ENCODE data around the gene HDAC4. TPM values are rescaled to one million over a fixed set of nuclear protein-coding genes. Genes with fewer than 3 reads are reported as not detected.

HDAC4 gene
- total and polyA plus RNA-seq, 9 of the 15 experiments (the other 6 are each of a cell fraction or from before 2014, with no cell fraction given): 0.11 to 20.2 (median 4.0) TPM

DNA sequence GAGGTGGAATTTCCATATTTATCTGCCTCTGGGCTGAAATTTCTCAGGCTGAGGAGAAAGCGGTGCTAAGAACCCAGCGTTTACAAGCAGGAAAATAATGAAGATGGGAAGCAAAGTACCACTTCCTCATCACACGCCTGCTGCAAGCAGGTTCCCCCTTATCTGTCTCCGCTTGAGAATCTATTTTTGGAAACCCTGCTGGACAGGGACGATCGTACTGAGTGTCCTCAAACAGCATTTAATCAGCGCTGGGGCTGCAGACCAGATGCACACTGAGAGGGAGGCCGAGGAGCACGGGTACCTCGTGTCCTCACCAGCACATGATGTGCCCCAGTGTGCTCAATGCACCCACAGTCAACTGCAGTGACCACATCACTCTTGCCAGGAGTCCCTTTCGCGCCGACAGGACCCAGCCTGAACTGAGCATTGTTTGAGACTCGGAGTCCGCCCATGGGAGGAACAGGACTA lies 160.4 kb downstream of the HDAC4 start:
- no peaks in the 10 kb centered on the region for H3K9me3 ChIP-seq (replicated peaks; ENCODE audit: control insufficient read depth, insufficient read depth, low read depth, low read length)
- DNase-seq (ENCODE audit: extremely low read depth in 1 of 4, low spot score in 3 of 4) (peak in 2 of 4 experiments; percentile 38 to 57), FAIRE-seq (peak; percentile 76), ATAC-seq (peak; percentile 67)
- no TSS peak for BruUV-seq (replicated peaks)
- no peaks in the 10 kb centered on the region for H3K9me1 ChIP-seq (ENCODE audit: control insufficient read depth, insufficient read depth, low read length)
- peaks cover 4% of the 10 kb centered on the region; the same call in 2 of the 3 replicates for H3K79me2 ChIP-seq (ENCODE audit: control insufficient read depth, insufficient read depth, low read length)
- ChIA-PET POLR2A (no interaction called here), CTCF (ENCODE audit: low intra/inter-chr PET ratio) (no interaction called here)
- no peak overlapping the region for H3K4me3 ChIP-seq
- 0 out of 2 replicates have a peak overlapping the region, but pooled peaks have one; percentile 25 for H3K4me2 ChIP-seq (ENCODE audit: insufficient read depth, low read length)
- peaks cover 17 to 19% of the 10 kb centered on the region in 2 experiments; a peak in 4 of 5 replicates for H3K4me1 ChIP-seq (replicated peaks in 1 of 2; ENCODE audit: control insufficient read depth in 2 of 2, insufficient read depth in 2 of 2, low read length in 2 of 2)
- in situ Hi-C loops (cut with MboI): no loop called here
- no peak overlapping the region for H2AFZ ChIP-seq (ENCODE audit: low read depth, low read length)
- no peaks in the 10 kb centered on the region for H3K27me3 ChIP-seq (ENCODE audit: control insufficient read depth in 2 of 2, insufficient read depth in 2 of 2, low read length in 2 of 2)
- H3K9ac ChIP-seq (ENCODE audit: insufficient read depth in 1 of 2, low read depth in 2 of 2, low read length in 2 of 2): no peak overlapping the region
- WGBS (ENCODE audit: insufficient coverage, low coverage, missing lambda C conversion rate): 29% methylated on average over 15 of the region's 15 CpGs
- no peak overlapping the region for H3K27ac ChIP-seq (ENCODE audit: extremely low read depth, low read depth, low read length)
- H4K20me1 ChIP-seq (replicated peaks; ENCODE audit: control insufficient read depth, insufficient read depth, low read length): peaks cover 16% of the 10 kb centered on the region
- H3K36me3 ChIP-seq (ENCODE audit: control insufficient read depth, insufficient read depth, low read length): no peaks in the 10 kb centered on the region
- intact Hi-C loops (cut with micrococcal nuclease): no loop called here
- TF ChIP-seq ZNF444 (CRISPR knock-in tag; IDR thresholded peaks at IDR 0.05) (no peak), EHMT2 (IDR thresholded peaks at IDR 0.05) (no peak), CC2D1A (IDR thresholded peaks at IDR 0.05) (no peak), MTF1 (CRISPR knock-in tag; IDR thresholded peaks at IDR 0.05; ENCODE audit: borderline replicate concordance) (no peak), ILK (tag; IDR thresholded peaks at IDR 0.05; ENCODE audit: borderline replicate concordance, low read depth) (no peak), MECOM (CRISPR knock-in tag; IDR thresholded peaks at IDR 0.05) (peak; percentile 99), KDM2B (CRISPR knock-in tag; IDR thresholded peaks at IDR 0.05) (no peak), SMAD4 (CRISPR knock-in tag; conservative IDR thresholded peaks at IDR 0.05) (peak; percentile 44; the same call in 1 of the 2 replicates), TCF3 (CRISPR knock-in tag; IDR thresholded peaks at IDR 0.05) (peak; percentile 60), XRCC3 (IDR thresholded peaks at IDR 0.05) (no peak), ZNF165 (CRISPR knock-in tag; IDR thresholded peaks at IDR 0.05; ENCODE audit: borderline replicate concordance) (no peak), ESRRA (IDR thresholded peaks at IDR 0.05; ENCODE audit: borderline replicate concordance, low read depth) (no peak)
- TF ChIP-seq, protein P1, sequence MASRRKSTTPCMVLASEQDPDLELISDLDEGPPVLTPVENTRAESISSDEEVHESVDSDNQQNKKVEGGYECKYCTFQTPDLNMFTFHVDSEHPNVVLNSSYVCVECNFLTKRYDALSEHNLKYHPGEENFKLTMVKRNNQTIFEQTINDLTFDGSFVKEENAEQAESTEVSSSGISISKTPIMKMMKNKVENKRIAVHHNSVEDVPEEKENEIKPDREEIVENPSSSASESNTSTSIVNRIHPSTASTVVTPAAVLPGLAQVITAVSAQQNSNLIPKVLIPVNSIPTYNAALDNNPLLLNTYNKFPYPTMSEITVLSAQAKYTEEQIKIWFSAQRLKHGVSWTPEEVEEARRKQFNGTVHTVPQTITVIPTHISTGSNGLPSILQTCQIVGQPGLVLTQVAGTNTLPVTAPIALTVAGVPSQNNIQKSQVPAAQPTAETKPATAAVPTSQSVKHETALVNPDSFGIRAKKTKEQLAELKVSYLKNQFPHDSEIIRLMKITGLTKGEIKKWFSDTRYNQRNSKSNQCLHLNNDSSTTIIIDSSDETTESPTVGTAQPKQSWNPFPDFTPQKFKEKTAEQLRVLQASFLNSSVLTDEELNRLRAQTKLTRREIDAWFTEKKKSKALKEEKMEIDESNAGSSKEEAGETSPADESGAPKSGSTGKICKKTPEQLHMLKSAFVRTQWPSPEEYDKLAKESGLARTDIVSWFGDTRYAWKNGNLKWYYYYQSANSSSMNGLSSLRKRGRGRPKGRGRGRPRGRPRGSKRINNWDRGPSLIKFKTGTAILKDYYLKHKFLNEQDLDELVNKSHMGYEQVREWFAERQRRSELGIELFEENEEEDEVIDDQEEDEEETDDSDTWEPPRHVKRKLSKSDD (conservative IDR thresholded peaks at IDR 0.05; ENCODE audit: low read length): no peak
- TF ChIP-seq, protein P2, sequence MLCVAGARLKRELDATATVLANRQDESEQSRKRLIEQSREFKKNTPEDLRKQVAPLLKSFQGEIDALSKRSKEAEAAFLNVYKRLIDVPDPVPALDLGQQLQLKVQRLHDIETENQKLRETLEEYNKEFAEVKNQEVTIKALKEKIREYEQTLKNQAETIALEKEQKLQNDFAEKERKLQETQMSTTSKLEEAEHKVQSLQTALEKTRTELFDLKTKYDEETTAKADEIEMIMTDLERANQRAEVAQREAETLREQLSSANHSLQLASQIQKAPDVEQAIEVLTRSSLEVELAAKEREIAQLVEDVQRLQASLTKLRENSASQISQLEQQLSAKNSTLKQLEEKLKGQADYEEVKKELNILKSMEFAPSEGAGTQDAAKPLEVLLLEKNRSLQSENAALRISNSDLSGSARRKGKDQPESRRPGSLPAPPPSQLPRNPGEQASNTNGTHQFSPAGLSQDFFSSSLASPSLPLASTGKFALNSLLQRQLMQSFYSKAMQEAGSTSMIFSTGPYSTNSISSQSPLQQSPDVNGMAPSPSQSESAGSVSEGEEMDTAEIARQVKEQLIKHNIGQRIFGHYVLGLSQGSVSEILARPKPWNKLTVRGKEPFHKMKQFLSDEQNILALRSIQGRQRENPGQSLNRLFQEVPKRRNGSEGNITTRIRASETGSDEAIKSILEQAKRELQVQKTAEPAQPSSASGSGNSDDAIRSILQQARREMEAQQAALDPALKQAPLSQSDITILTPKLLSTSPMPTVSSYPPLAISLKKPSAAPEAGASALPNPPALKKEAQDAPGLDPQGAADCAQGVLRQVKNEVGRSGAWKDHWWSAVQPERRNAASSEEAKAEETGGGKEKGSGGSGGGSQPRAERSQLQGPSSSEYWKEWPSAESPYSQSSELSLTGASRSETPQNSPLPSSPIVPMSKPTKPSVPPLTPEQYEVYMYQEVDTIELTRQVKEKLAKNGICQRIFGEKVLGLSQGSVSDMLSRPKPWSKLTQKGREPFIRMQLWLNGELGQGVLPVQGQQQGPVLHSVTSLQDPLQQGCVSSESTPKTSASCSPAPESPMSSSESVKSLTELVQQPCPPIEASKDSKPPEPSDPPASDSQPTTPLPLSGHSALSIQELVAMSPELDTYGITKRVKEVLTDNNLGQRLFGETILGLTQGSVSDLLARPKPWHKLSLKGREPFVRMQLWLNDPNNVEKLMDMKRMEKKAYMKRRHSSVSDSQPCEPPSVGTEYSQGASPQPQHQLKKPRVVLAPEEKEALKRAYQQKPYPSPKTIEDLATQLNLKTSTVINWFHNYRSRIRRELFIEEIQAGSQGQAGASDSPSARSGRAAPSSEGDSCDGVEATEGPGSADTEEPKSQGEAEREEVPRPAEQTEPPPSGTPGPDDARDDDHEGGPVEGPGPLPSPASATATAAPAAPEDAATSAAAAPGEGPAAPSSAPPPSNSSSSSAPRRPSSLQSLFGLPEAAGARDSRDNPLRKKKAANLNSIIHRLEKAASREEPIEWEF (CRISPR knock-in tag; IDR thresholded peaks at IDR 0.05): no peak
- TF ChIP-seq, protein P3, sequence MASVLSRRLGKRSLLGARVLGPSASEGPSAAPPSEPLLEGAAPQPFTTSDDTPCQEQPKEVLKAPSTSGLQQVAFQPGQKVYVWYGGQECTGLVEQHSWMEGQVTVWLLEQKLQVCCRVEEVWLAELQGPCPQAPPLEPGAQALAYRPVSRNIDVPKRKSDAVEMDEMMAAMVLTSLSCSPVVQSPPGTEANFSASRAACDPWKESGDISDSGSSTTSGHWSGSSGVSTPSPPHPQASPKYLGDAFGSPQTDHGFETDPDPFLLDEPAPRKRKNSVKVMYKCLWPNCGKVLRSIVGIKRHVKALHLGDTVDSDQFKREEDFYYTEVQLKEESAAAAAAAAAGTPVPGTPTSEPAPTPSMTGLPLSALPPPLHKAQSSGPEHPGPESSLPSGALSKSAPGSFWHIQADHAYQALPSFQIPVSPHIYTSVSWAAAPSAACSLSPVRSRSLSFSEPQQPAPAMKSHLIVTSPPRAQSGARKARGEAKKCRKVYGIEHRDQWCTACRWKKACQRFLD (CRISPR knock-in tag; IDR thresholded peaks at IDR 0.05): no peak
